ENCODE data around the gene SLCO4A1.

DNA sequence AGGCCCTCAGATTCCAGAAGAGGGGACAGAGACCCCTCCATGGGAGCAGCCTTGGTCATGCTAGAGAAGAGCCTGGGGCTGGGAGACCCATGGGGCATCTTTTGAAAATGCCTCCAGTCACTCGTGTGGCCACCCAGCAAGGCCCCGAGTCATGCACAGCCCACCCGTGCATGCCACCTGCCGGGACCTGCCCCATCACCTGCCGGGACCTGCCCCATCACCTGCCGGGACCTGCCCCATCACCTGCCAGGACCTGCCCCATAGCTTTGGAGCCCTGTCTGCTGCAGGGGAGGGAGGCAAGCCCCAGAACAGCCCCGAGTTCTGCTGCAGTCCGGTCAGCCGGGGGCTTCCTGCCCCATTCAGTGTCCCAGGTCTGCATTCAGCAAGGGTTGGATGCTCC lies 37.5 kb upstream of the SLCO4A1 start:
- TF ChIP-seq, protein P1, sequence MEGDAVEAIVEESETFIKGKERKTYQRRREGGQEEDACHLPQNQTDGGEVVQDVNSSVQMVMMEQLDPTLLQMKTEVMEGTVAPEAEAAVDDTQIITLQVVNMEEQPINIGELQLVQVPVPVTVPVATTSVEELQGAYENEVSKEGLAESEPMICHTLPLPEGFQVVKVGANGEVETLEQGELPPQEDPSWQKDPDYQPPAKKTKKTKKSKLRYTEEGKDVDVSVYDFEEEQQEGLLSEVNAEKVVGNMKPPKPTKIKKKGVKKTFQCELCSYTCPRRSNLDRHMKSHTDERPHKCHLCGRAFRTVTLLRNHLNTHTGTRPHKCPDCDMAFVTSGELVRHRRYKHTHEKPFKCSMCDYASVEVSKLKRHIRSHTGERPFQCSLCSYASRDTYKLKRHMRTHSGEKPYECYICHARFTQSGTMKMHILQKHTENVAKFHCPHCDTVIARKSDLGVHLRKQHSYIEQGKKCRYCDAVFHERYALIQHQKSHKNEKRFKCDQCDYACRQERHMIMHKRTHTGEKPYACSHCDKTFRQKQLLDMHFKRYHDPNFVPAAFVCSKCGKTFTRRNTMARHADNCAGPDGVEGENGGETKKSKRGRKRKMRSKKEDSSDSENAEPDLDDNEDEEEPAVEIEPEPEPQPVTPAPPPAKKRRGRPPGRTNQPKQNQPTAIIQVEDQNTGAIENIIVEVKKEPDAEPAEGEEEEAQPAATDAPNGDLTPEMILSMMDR (conservative IDR thresholded peaks at IDR 0.05; ENCODE audit: low read depth, low read length): no peak
- no peak for TF ChIP-seq EZH2 (IDR thresholded peaks at IDR 0.05; ENCODE audit: low read length, unreplicated experiment)
